GM23338 (cell line): Measurements from ENCODE around the gene CDH4. TPM values are rescaled to one million over a fixed set of nuclear protein-coding genes. Genes with fewer than 3 reads are reported as not detected.

Experiments used
- ATAC-seq: fragments of 200-7000 bp; cut with Tn5 transposase; 3 replicates; pipeline ENCODE4 v1.9.1; 2020
- DNase-seq: peaks from one replicate; pipeline ENCODE4 v3.0.0-alpha.2; 2015; ENCODE audit warnings: low spot score
- H2AFZ ChIP-seq: fragments of 200-600 bp; sonication (generic); 2 replicates; pipeline ENCODE4 v1.8.0; 2016; ENCODE audit warnings: antibody characterized with exemption, mild to moderate bottlenecking, moderate library complexity
- H3F3A ChIP-seq: fragments of 200-600 bp; sonication (generic); replicated peaks from 2 replicates; pipeline ENCODE4 v1.8.0; 2017; ENCODE audit warnings: antibody characterized with exemption, mixed run types, low read depth
- H3K27ac ChIP-seq: fragments of 200-600 bp; sonication (generic); 2 replicates; pipeline ENCODE4 v1.6.1; 2016; ENCODE audit warnings: low read depth
- H3K27me3 ChIP-seq: fragments of 200-600 bp; sonication (generic); 2 replicates; pipeline ENCODE4 v1.8.0; 2016; ENCODE audit warnings: mild to moderate bottlenecking, mixed run types, moderate library complexity; ENCODE audit not compliant: insufficient read depth
- H3K36me3 ChIP-seq: fragments of 200-600 bp; sonication (generic); 2 replicates; pipeline ENCODE4 v1.8.0; 2016; ENCODE audit warnings: mild to moderate bottlenecking; ENCODE audit not compliant: insufficient read depth
- H3K4me1 ChIP-seq: fragments of 200-600 bp; sonication (generic); 2 replicates; pipeline ENCODE4 v1.8.0; 2016; ENCODE audit warnings: mild to moderate bottlenecking, moderate library complexity; ENCODE audit not compliant: insufficient read depth
- H3K4me2 ChIP-seq: fragments of 200-600 bp; sonication (generic); 2 replicates; pipeline ENCODE4 v1.7.1; 2017; ENCODE audit warnings: mixed run types
- H3K4me3 ChIP-seq: fragments of 200-600 bp; sonication (generic); 2 replicates; pipeline ENCODE4 v1.6.1; 2016; ENCODE audit warnings: mixed run types
- H3K79me2 ChIP-seq: fragments of 200-600 bp; sonication (generic); replicated peaks from 2 replicates; pipeline ENCODE4 v1.8.0; 2017; ENCODE audit warnings: mild to moderate bottlenecking; ENCODE audit not compliant: insufficient read depth
- H3K9me2 ChIP-seq: fragments of 200-600 bp; sonication (generic); 2 replicates; pipeline ENCODE4 v1.8.0; 2017; ENCODE audit not compliant: insufficient read depth
- H4K20me1 ChIP-seq: fragments of 200-600 bp; sonication (generic); replicated peaks from 2 replicates; pipeline ENCODE4 v1.8.0; 2017; ENCODE audit warnings: mild to moderate bottlenecking; ENCODE audit not compliant: insufficient read depth
- H3K27ac Mint-ChIP-seq: 2 replicates; pipeline ENCODE4 v1.8.0; 2020; ENCODE audit warnings: inconsistent platforms, mild to moderate bottlenecking, moderate library complexity, mixed read lengths
- H3K27me3 Mint-ChIP-seq: 3 replicates; pipeline ENCODE4 v1.8.0; 2022; ENCODE audit warnings: low read depth, mild to moderate bottlenecking, moderate library complexity, mixed read lengths, inconsistent platforms; ENCODE audit not compliant: insufficient read depth, poor library complexity
- H3K36me3 Mint-ChIP-seq: 3 replicates; pipeline ENCODE4 v1.8.0; 2021; ENCODE audit warnings: low read depth, mild to moderate bottlenecking, inconsistent platforms, moderate library complexity, mixed read lengths
- H3K4me1 Mint-ChIP-seq: 3 replicates; pipeline ENCODE4 v1.8.0; 2020; ENCODE audit warnings: mild to moderate bottlenecking, inconsistent platforms, mixed read lengths
- H3K4me3 Mint-ChIP-seq: 3 replicates; pipeline ENCODE4 v1.8.0; 2021; ENCODE audit warnings: moderate library complexity, mild to moderate bottlenecking, inconsistent platforms, mixed read lengths
- H3K9me3 Mint-ChIP-seq: 3 replicates; pipeline ENCODE4 v1.8.0; 2020; ENCODE audit warnings: moderate library complexity, mild to moderate bottlenecking, inconsistent platforms, mixed read lengths
- CREB1 ChIP-seq: fragments of 250-450 bp; sonication (Bioruptor Pico); IDR thresholded peaks from 2 replicates; pipeline ENCODE4 v1.5.0; 2020; ENCODE audit warnings: low read depth, mild to moderate bottlenecking, moderate library complexity
- CTCF ChIP-seq, 2 experiments: fragments of 200-600 bp in 1 of 2; sonication (generic) in 1 of 2; conservative IDR thresholded peaks; 2 replicates each; pipeline versions ENCODE4 v1.5.1 to v1.6.1; 2016 to 2017; ENCODE audit warnings: antibody characterized with exemption in 2 of 2, low read depth in 2 of 2, mild to moderate bottlenecking in 2 of 2, moderate library complexity in 1 of 2
- ETS1 ChIP-seq: IDR thresholded peaks from 2 replicates; pipeline ENCODE4 v1.6.1; 2016; ENCODE audit warnings: antibody characterized with exemption
- EZH2 ChIP-seq: fragments of 200-600 bp; sonication (generic); IDR thresholded peaks from one replicate; pipeline ENCODE4 v1.8.0; 2017; ENCODE audit warnings: antibody characterized with exemption, mild to moderate bottlenecking, low read depth; ENCODE audit not compliant: unreplicated experiment
- EZH2phosphoT487 ChIP-seq: fragments of 200-600 bp; sonication (generic); IDR thresholded peaks from one replicate; pipeline ENCODE4 v1.8.1; 2018; ENCODE audit warnings: antibody characterized with exemption; ENCODE audit not compliant: unreplicated experiment
- JUNB ChIP-seq: IDR thresholded peaks from one replicate; pipeline ENCODE4 v1.6.1; 2016; ENCODE audit warnings: antibody characterized with exemption; ENCODE audit not compliant: unreplicated experiment
- NANOG ChIP-seq: IDR thresholded peaks from 2 replicates; pipeline ENCODE4 v1.6.1; 2016; ENCODE audit warnings: antibody characterized with exemption, borderline replicate concordance
- POLR2AphosphoS5 ChIP-seq: IDR thresholded peaks from 2 replicates; pipeline ENCODE4 v1.6.1; 2016; ENCODE audit warnings: antibody characterized with exemption, low read depth
- REST ChIP-seq: IDR thresholded peaks from one replicate; pipeline ENCODE4 v1.6.1; 2018; ENCODE audit warnings: antibody characterized with exemption; ENCODE audit not compliant: unreplicated experiment
- STAT1 ChIP-seq: IDR thresholded peaks from one replicate; pipeline ENCODE4 v1.6.1; 2016; ENCODE audit warnings: antibody characterized with exemption; ENCODE audit not compliant: unreplicated experiment
- ZNF114 ChIP-seq: fragments of 250-450 bp; sonication (Bioruptor Pico); IDR thresholded peaks from 2 replicates; pipeline ENCODE4 v1.5.0; 2020; ENCODE audit warnings: mild to moderate bottlenecking, moderate library complexity
- ZNF331 ChIP-seq: fragments of 250-450 bp; sonication (Bioruptor Pico); IDR thresholded peaks from 2 replicates; pipeline ENCODE4 v1.5.0; 2020; ENCODE audit warnings: low read depth, mild to moderate bottlenecking, moderate library complexity
- ZNF462 ChIP-seq: fragments of 250-450 bp; sonication (Bioruptor Pico); IDR thresholded peaks from 2 replicates; pipeline ENCODE4 v1.5.0; 2020; ENCODE audit warnings: mild to moderate bottlenecking, moderate library complexity
- polyA plus RNA-seq: library from polyadenylated mRNA; unstranded; fragments of >200 nt; fragmentation: Nextera tagmentation; extraction: Ambion mirVana; gene quantifications from 2 replicates; pipeline ENCODE4 v1.2.1, GENCODE V29; 2016
- total RNA-seq: library from RNA; depleted of rRNA; stranded (reverse); fragments of >200 nt; shearing (Covaris generic); gene quantifications from 2 replicates; pipeline ENCODE4 v1.2.3, GENCODE V29; 2014

The CDH4 gene
- total and polyA plus RNA-seq, 2 experiments from 2014 or later: 1.2 to 4.2 TPM

GRCh38 chr20:61626412-61626811, 374.4 kb downstream of the CDH4 start:
- Histone ChIP-seq H3K27me3 (no peaks in the 10 kb centered on the region), H3K9me2 (no peaks in the 10 kb centered on the region), H2AFZ (no peak overlapping the region), H3K4me1 (no peaks in the 10 kb centered on the region), H3K27ac (no peak overlapping the region), H3K4me2 (no peak overlapping the region), H3K36me3 (no peaks in the 10 kb centered on the region; the same call in 1 of the 2 replicates), H3F3A (no peaks in the 10 kb centered on the region), H3K79me2 (no peaks in the 10 kb centered on the region), H4K20me1 (no peaks in the 10 kb centered on the region), H3K4me3 (no peak overlapping the region)
- H3K9me3 Mint-ChIP-seq: no peaks in the 10 kb centered on the region
- H3K4me1 Mint-ChIP-seq: peaks cover 4% of the 10 kb centered on the region; the same call in 1 of the 3 replicates
- TF ChIP-seq JUNB: no peak
- no peak for TF ChIP-seq ZNF114
- no peak for TF ChIP-seq CREB1 (CRISPR knock-in tag)
- no peak for TF ChIP-seq NANOG
- no peak for TF ChIP-seq ZNF331 (CRISPR knock-in tag)
- no peak for TF ChIP-seq STAT1
- no peak for TF ChIP-seq REST
- no peak for TF ChIP-seq ETS1
- TF ChIP-seq EZH2phosphoT487: no peak
- no peak for TF ChIP-seq ZNF462
- no peak for TF ChIP-seq EZH2
- TF ChIP-seq POLR2AphosphoS5: no peak
- no peak for TF ChIP-seq CTCF (conservative IDR thresholded peaks at IDR 0.05; ENCODE audit: low read depth in 2 of 2)
- H3K4me3 Mint-ChIP-seq: no peak overlapping the region
- ATAC-seq (no peak), DNase-seq (no peak)
- H3K27me3 Mint-ChIP-seq: peaks cover 9% of the 10 kb centered on the region
- no peak overlapping the region for H3K27ac Mint-ChIP-seq
- no peaks in the 10 kb centered on the region for H3K36me3 Mint-ChIP-seq
